ENCODE measurements around the gene CYTH3.
"Not testable (repeated sequence)": the region's sequence is repeated elsewhere in the genome, so short reads cannot be mapped to it uniquely, and the experiment has no call there.

CYTH3 gene

GRCh38 chr7:6193709-6194108, 78.7 kb downstream of the CYTH3 start:
- DNase-seq (ENCODE audit: low read depth) = no peak

GRCh38 chr7:6190563-6190962, 81.9 kb downstream of the CYTH3 start:
- not testable (repeated sequence) for DNase-seq (ENCODE audit: low read depth)

- no peak for DNase-seq (ENCODE audit: low read depth)
Measured at GRCh38 chr7:6188389-6188788, 84.0 kb downstream of the CYTH3 start.

- no peak for DNase-seq (ENCODE audit: low read depth)
Measured at GRCh38 chr7:6186577-6186976, 85.8 kb downstream of the CYTH3 start.

GRCh38 chr7:6182993-6183392, 89.4 kb downstream of the CYTH3 start:
- DNase-seq (ENCODE audit: low read depth) = no peak

GRCh38 chr7:6181136-6181535, 91.3 kb downstream of the CYTH3 start:
- DNase-seq (ENCODE audit: low read depth) = no peak

- no peak for DNase-seq (ENCODE audit: low read depth)
Measured at GRCh38 chr7:6180344-6180725, 92.1 kb downstream of the CYTH3 start.

GRCh38 chr7:6179620-6180343, 92.6 kb downstream of the CYTH3 start:
- no peak for DNase-seq (ENCODE audit: low read depth)

- no peak for DNase-seq (ENCODE audit: low read depth)
Measured at GRCh38 chr7:6178298-6179029, 94.0 kb downstream of the CYTH3 start.

GRCh38 chr7:6175645-6176044, 96.8 kb downstream of the CYTH3 start:
- DNase-seq (ENCODE audit: low read depth) = peak; percentile 64

- DNase-seq (ENCODE audit: low read depth) = no peak
Measured at GRCh38 chr7:6172910-6173295, 99.5 kb downstream of the CYTH3 start.

GRCh38 chr7:6172224-6172909, 100.1 kb downstream of the CYTH3 start:
- no peak for DNase-seq (ENCODE audit: low read depth)

GRCh38 chr7:6171532-6172223, 100.7 kb downstream of the CYTH3 start:
- DNase-seq (ENCODE audit: low read depth) = no peak

- peak; percentile 24 for DNase-seq (ENCODE audit: low read depth)
Measured at GRCh38 chr7:6170571-6171531, 101.6 kb downstream of the CYTH3 start.

- DNase-seq (ENCODE audit: low read depth) = no peak
Measured at GRCh38 chr7:6169805-6170520, 102.5 kb downstream of the CYTH3 start.

GRCh38 chr7:6168477-6168868, 104.0 kb downstream of the CYTH3 start:
- DNase-seq (ENCODE audit: low read depth) = no peak

- DNase-seq (ENCODE audit: low read depth) = no peak
Measured at GRCh38 chr7:6167587-6168476, 104.6 kb downstream of the CYTH3 start.

- no peak for DNase-seq (ENCODE audit: low read depth)
Measured at GRCh38 chr7:6167004-6167551, 105.3 kb downstream of the CYTH3 start.

GRCh38 chr7:6166443-6166891, 106.0 kb downstream of the CYTH3 start:
- no peak for DNase-seq (ENCODE audit: low read depth)
